Vagina (tissue), 2 donors: ENCODE data around the gene TEDC1.

Source experiments
- CTCF ChIP-seq, 3 experiments: fragments of 450-650 bp in 2 of 3; fragments of 200-600 bp in 1 of 3; sonication (generic) in 1 of 3; IDR thresholded peaks; one replicate each; pipeline ENCODE4 v1.5.1; 2017 to 2019; ENCODE audit warnings: antibody characterized with exemption in 3 of 3, mild to moderate bottlenecking in 2 of 3, moderate library complexity in 2 of 3
- POLR2A ChIP-seq, 2 donors: fragments of 450-650 bp; IDR thresholded peaks; one replicate each; pipeline ENCODE4 v1.6.1; 2017; ENCODE audit warnings: antibody characterized with exemption in 2 of 2, mild to moderate bottlenecking in 2 of 2, moderate library complexity in 2 of 2
- POLR2AphosphoS5 ChIP-seq, 2 donors: sonication (generic); formaldehyde crosslinking; IDR thresholded peaks; one replicate each; pipeline ENCODE4 v1.9.0; 2017; ENCODE audit warnings: antibody characterized with exemption in 2 of 2, mild to moderate bottlenecking in 2 of 2, low read depth in 1 of 2; ENCODE audit not compliant: insufficient read depth in 1 of 2

- TF ChIP-seq POLR2A (IDR thresholded peaks at IDR 0.05) (no peak), CTCF (IDR thresholded peaks at IDR 0.05) (no peak), POLR2AphosphoS5 (IDR thresholded peaks at IDR 0.05; ENCODE audit: insufficient read depth in 1 of 2, low read depth in 1 of 2) (no peak)
Measured at GRCh38 chr14:105458010-105458409, 33.0 kb upstream of the TEDC1 start.
